Naive thymus-derived CD4-positive, alpha-beta T cell (primary cell): ENCODE data around the gene OTOS. TPM values are rescaled to one million over a fixed set of nuclear protein-coding genes. Genes with fewer than 3 reads are reported as not detected.

ENCODE experiments used
- ATAC-seq: fragments of 150-1000 bp; cut with Tn5 transposase; 2 replicates; pipeline ENCODE4 v1.10.0; 2021; ENCODE audit warnings: mild to moderate bottlenecking, moderate library complexity
- CTCF ChIA-PET: fragments of 350-600 bp; sonication (Branson Sonifier 250); formaldehyde crosslinking; loops from one replicate; lab custom pipeline; 2021; ENCODE audit warnings: antibody characterized with exemption; lab: Charles Lee
- POLR2A ChIA-PET: fragments of 350-600 bp; sonication (Branson Sonifier 250); formaldehyde crosslinking; loops from one replicate; lab custom pipeline; 2021; ENCODE audit warnings: antibody characterized with exemption, inconsistent platforms; lab: Charles Lee
- DNase-seq, 9 donors: peaks; one replicate each; pipeline versions ENCODE4 v3.0.0 to v3.0.0-alpha.2; 2020 to 2022; ENCODE audit warnings: mixed read lengths in 1 of 9
- H3K27ac ChIP-seq: one replicate; pipeline ENCODE4 v1.7.0; 2013; ENCODE audit warnings: mild to moderate bottlenecking, low read depth, low read length, moderate library complexity
- H3K27me3 ChIP-seq, 2 donors: one replicate each; pipeline ENCODE4 v1.7.0; 2013; ENCODE audit warnings: low read length in 2 of 2, mild to moderate bottlenecking in 2 of 2, moderate library complexity in 2 of 2; ENCODE audit not compliant: control insufficient read depth in 2 of 2, insufficient read depth in 2 of 2
- H3K36me3 ChIP-seq, 3 experiments: 1 replicate in 2 of 3; 2 replicates in 1 of 3; pipeline ENCODE4 v1.7.0; 2013; ENCODE audit warnings: low read length in 3 of 3, mild to moderate bottlenecking in 3 of 3, moderate library complexity in 1 of 3; ENCODE audit not compliant: insufficient read depth in 3 of 3, control insufficient read depth in 2 of 3
- H3K4me1 ChIP-seq, 2 donors: one replicate each; pipeline ENCODE4 v1.7.0; 2013; ENCODE audit warnings: low read length in 2 of 2, mild to moderate bottlenecking in 2 of 2, moderate library complexity in 1 of 2; ENCODE audit not compliant: control insufficient read depth in 2 of 2, insufficient read depth in 2 of 2
- H3K4me3 ChIP-seq: 2 replicates; pipeline ENCODE4 v1.7.0; 2013; ENCODE audit warnings: mild to moderate bottlenecking, low read length
- H3K9me3 ChIP-seq, 3 experiments: 1 replicate in 2 of 3; 2 replicates in 1 of 3; pipeline ENCODE4 v1.7.0; 2013; ENCODE audit warnings: low read length in 3 of 3; ENCODE audit not compliant: control insufficient read depth in 2 of 3
- H3K27ac Mint-ChIP-seq, 9 donors: one replicate each; pipeline ENCODE4 v1.8.0; 2020 to 2022; ENCODE audit warnings: mixed read lengths in 9 of 9, mild to moderate bottlenecking in 8 of 9, moderate library complexity in 5 of 9, inconsistent platforms in 2 of 9
- H3K27me3 Mint-ChIP-seq, 5 donors: one replicate each; pipeline ENCODE4 v1.8.0; 2021 to 2022; ENCODE audit warnings: mixed read lengths in 5 of 5, mild to moderate bottlenecking in 1 of 5
- H3K36me3 Mint-ChIP-seq, 5 donors: one replicate each; pipeline ENCODE4 v1.8.0; 2020 to 2022; ENCODE audit warnings: mixed read lengths in 5 of 5, mild to moderate bottlenecking in 3 of 5, inconsistent platforms in 1 of 5
- H3K4me1 Mint-ChIP-seq, 7 donors: one replicate each; pipeline ENCODE4 v1.8.0; 2020 to 2022; ENCODE audit warnings: mixed read lengths in 7 of 7, mild to moderate bottlenecking in 3 of 7, inconsistent platforms in 1 of 7
- H3K4me3 Mint-ChIP-seq, 10 donors: one replicate each; pipeline ENCODE4 v1.8.0; 2020 to 2022; ENCODE audit warnings: mild to moderate bottlenecking in 10 of 10, mixed read lengths in 10 of 10, moderate library complexity in 6 of 10, inconsistent platforms in 2 of 10
- H3K9me3 Mint-ChIP-seq, 11 donors: one replicate each; pipeline ENCODE4 v1.8.0; 2020 to 2022; ENCODE audit warnings: mixed read lengths in 11 of 11, mild to moderate bottlenecking in 4 of 11, inconsistent platforms in 1 of 11, moderate library complexity in 1 of 11
- intact Hi-C, 2 donors: fragments of 100-400 bp; cut with micrococcal nuclease; formaldehyde crosslinking; loops; one replicate each; pipeline ENCODE4 v1.15.1; 2023
- polyA plus RNA-seq, 2 donors: library from polyadenylated mRNA; unstranded; fragments of 300-500 nt; fragmentation: Illumina TruSeq; gene quantifications; one replicate each; pipeline ENCODE4 v1.2.3, GENCODE V29; 2021
- total RNA-seq, 6 experiments: library from RNA in 5 of 6; stranded (reverse) in 5 of 6; gene quantifications; 1 replicate in 5 of 6; 2 replicates in 1 of 6; pipeline ENCODE4 v1.2.3 and lab custom pipeline; 2021 to 2026

OTOS gene
- total and polyA plus RNA-seq, 7 experiments from 2014 or later = not detected

GRCh38 chr2:240168041-240168440, 27.6 kb upstream of the OTOS start:
- ChIA-PET CTCF (no interaction called here), POLR2A (no interaction called here)
- Histone ChIP-seq H3K27ac (no peak overlapping the region), H3K9me3 (no peaks in the 10 kb centered on the region), H3K27me3 (no peaks in the 10 kb centered on the region), H3K4me3 (no peak overlapping the region), H3K4me1 (no peaks in the 10 kb centered on the region), H3K36me3 (no peaks in the 10 kb centered on the region)
- DNase-seq (no peak), ATAC-seq (no peak)
- Mint-ChIP-seq H3K27me3 (peaks cover 0 to 18% (median 0%) of the 10 kb centered on the region in 5 donors), H3K9me3 (peaks cover 0 to 15% (median 0%) of the 10 kb centered on the region in 11 donors), H3K27ac (no peak overlapping the region), H3K4me3 (no peak overlapping the region), H3K4me1 (no peaks in the 10 kb centered on the region), H3K36me3 (no peaks in the 10 kb centered on the region)
- intact Hi-C loops = no loop called here

DNA sequence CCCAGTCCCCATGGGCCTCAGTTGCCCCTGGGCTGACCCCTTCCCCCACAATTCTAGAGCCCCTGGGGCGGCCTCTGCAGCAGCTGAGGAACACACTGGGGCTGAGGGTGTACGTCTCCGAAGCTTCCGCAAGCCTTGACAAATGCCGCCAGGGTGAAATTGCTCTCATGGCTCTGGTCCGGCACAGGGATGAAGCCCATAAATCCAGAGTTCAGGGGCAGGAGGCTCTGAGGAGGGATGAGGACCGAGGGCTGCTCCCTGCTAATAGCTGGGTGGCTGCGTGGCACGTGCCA, 27.1 kb upstream of the OTOS start:
- H3K4me3 Mint-ChIP-seq = no peak overlapping the region
- Histone ChIP-seq H3K9me3 (no peaks in the 10 kb centered on the region), H3K4me1 (no peaks in the 10 kb centered on the region), H3K36me3 (no peaks in the 10 kb centered on the region), H3K27me3 (no peaks in the 10 kb centered on the region), H3K27ac (no peak overlapping the region), H3K4me3 (no peak overlapping the region)
- ChIA-PET POLR2A (no interaction called here), CTCF (no interaction called here)
- peaks cover 0 to 15% (median 0%) of the 10 kb centered on the region in 11 donors for H3K9me3 Mint-ChIP-seq
- no peaks in the 10 kb centered on the region for H3K4me1 Mint-ChIP-seq
- intact Hi-C loops = no loop called here
- no peaks in the 10 kb centered on the region for H3K36me3 Mint-ChIP-seq
- H3K27me3 Mint-ChIP-seq = peaks cover 0 to 18% (median 0%) of the 10 kb centered on the region in 5 donors
- DNase-seq (no peak), ATAC-seq (no peak)
- H3K27ac Mint-ChIP-seq = no peak overlapping the region

GRCh38 chr2:240166761-240167587, 26.5 kb upstream of the OTOS start:
- no peak for DNase-seq
- no peak overlapping the region for H3K4me3 ChIP-seq
- CTCF ChIA-PET = no interaction called here

DNA sequence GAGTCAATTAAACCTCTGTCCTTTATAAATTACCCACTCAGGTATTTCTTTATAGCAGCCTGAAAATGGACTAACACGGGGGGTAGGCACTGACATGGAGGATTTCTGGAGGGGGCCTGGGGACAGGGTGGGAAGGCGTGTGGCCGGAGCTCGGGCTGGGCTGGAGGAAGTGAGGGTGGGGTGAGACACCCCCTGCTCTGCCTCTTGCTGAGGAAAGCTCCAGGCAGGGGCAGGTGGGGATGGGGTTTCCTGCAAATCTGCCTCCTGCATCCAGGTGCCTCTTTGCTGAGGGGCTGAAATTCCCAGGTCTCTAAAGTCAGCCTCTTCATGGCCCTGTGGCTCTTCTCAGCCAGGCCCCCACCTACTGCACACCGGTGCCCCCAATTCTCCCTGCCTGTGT, 25.7 kb upstream of the OTOS start:
- Mint-ChIP-seq H3K36me3 (no peaks in the 10 kb centered on the region), H3K4me3 (no peak overlapping the region), H3K9me3 (peaks cover 0 to 15% (median 0%) of the 10 kb centered on the region in 11 donors), H3K27me3 (peaks cover 0 to 19% (median 0%) of the 10 kb centered on the region in 5 donors), H3K4me1 (no peaks in the 10 kb centered on the region), H3K27ac (no peak overlapping the region)
- DNase-seq (no peak), ATAC-seq (no peak)
- H3K27me3 ChIP-seq = no peaks in the 10 kb centered on the region
- no peaks in the 10 kb centered on the region for H3K36me3 ChIP-seq
- H3K4me3 ChIP-seq = no peak overlapping the region
- intact Hi-C loops = no loop called here
- ChIA-PET POLR2A (no interaction called here), CTCF (no interaction called here)
- H3K9me3 ChIP-seq = no peaks in the 10 kb centered on the region
- no peak overlapping the region for H3K27ac ChIP-seq
- no peaks in the 10 kb centered on the region for H3K4me1 ChIP-seq

More at GRCh38 chr2:240166761-240167587, 26.5 kb upstream of the OTOS start:
- no peaks in the 10 kb centered on the region for H3K4me1 ChIP-seq
- no peak overlapping the region for H3K27ac ChIP-seq
- Mint-ChIP-seq H3K27me3 (peaks cover 0 to 21% (median 0%) of the 10 kb centered on the region in 5 donors), H3K4me1 (no peaks in the 10 kb centered on the region), H3K4me3 (no peak overlapping the region), H3K9me3 (peaks cover 0 to 15% (median 0%) of the 10 kb centered on the region in 11 donors), H3K36me3 (no peaks in the 10 kb centered on the region), H3K27ac (no peak overlapping the region)
- POLR2A ChIA-PET = no interaction called here
- no peak for ATAC-seq
- no peaks in the 10 kb centered on the region for H3K9me3 ChIP-seq
- no peaks in the 10 kb centered on the region for H3K36me3 ChIP-seq
- intact Hi-C loops = no loop called here
- H3K27me3 ChIP-seq = no peaks in the 10 kb centered on the region

DNA sequence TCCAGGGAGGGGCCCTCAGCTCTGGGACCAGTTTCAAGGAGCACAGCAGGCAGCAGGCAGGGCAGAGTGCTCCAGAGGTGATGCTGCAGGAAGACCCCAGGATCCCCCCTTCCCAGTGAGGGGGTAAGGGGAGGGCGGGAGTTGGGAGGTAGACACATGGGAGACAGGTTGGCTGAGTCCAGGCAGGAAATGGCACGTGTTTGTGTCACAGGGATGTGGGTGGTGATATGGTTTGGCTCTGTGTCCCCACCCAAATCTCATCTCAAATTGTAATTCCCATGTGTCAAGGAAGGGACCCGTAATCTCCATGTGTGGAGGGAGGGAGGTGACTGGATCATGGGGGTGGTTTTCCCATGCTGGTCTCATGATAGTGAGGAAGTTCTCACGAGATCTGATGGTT, 25.2 kb upstream of the OTOS start:
- Histone ChIP-seq H3K4me3 (no peak overlapping the region), H3K27ac (no peak overlapping the region), H3K27me3 (no peaks in the 10 kb centered on the region), H3K9me3 (no peaks in the 10 kb centered on the region), H3K4me1 (no peaks in the 10 kb centered on the region), H3K36me3 (no peaks in the 10 kb centered on the region)
- DNase-seq (no peak), ATAC-seq (no peak)
- peaks cover 0 to 23% (median 0%) of the 10 kb centered on the region in 5 donors for H3K27me3 Mint-ChIP-seq
- no peak overlapping the region for H3K4me3 Mint-ChIP-seq
- no peak overlapping the region for H3K27ac Mint-ChIP-seq
- H3K9me3 Mint-ChIP-seq = peaks cover 0 to 15% (median 0%) of the 10 kb centered on the region in 11 donors
- ChIA-PET POLR2A (no interaction called here), CTCF (no interaction called here)
- no peaks in the 10 kb centered on the region for H3K36me3 Mint-ChIP-seq
- intact Hi-C loops = no loop called here
- H3K4me1 Mint-ChIP-seq = no peaks in the 10 kb centered on the region

- Histone ChIP-seq H3K4me3 (no peak overlapping the region), H3K9me3 (no peaks in the 10 kb centered on the region), H3K27me3 (no peaks in the 10 kb centered on the region), H3K36me3 (no peaks in the 10 kb centered on the region), H3K27ac (no peak overlapping the region), H3K4me1 (no peaks in the 10 kb centered on the region)
- no peak overlapping the region for H3K27ac Mint-ChIP-seq
- peaks cover 0 to 25% (median 0%) of the 10 kb centered on the region in 5 donors for H3K27me3 Mint-ChIP-seq
- no peaks in the 10 kb centered on the region for H3K36me3 Mint-ChIP-seq
- H3K4me1 Mint-ChIP-seq = no peaks in the 10 kb centered on the region
- DNase-seq (no peak), ATAC-seq (no peak)
- ChIA-PET CTCF (no interaction called here), POLR2A (no interaction called here)
- H3K4me3 Mint-ChIP-seq = no peak overlapping the region
- peaks cover 0 to 15% (median 0%) of the 10 kb centered on the region in 11 donors for H3K9me3 Mint-ChIP-seq
- intact Hi-C loops = no loop called here
Observed at GRCh38 chr2:240165034-240165433, 24.6 kb upstream of the OTOS start.

- DNase-seq = no peak
- H3K36me3 ChIP-seq = no peaks in the 10 kb centered on the region
- H3K27me3 ChIP-seq = no peaks in the 10 kb centered on the region
- CTCF ChIA-PET = no interaction called here
- Mint-ChIP-seq H3K36me3 (no peaks in the 10 kb centered on the region), H3K4me3 (no peak overlapping the region), H3K27ac (no peak overlapping the region), H3K9me3 (peaks cover 0 to 15% (median 0%) of the 10 kb centered on the region in 11 donors), H3K27me3 (peaks cover 0 to 29% (median 0%) of the 10 kb centered on the region in 5 donors), H3K4me1 (no peaks in the 10 kb centered on the region)
- no peak overlapping the region for H3K4me3 ChIP-seq
- POLR2A ChIA-PET = no interaction called here
- no peak overlapping the region for H3K27ac ChIP-seq
- intact Hi-C loops = no loop called here
- ATAC-seq = no peak
- H3K9me3 ChIP-seq = no peaks in the 10 kb centered on the region
- no peaks in the 10 kb centered on the region for H3K4me1 ChIP-seq
Observed at GRCh38 chr2:240164586-240164985, 24.1 kb upstream of the OTOS start.
